Kidney glomerular epithelial cell (primary cell): ENCODE data around the gene DCTN5.
"Not testable (repeated sequence)": the region's sequence is repeated elsewhere in the genome, so short reads cannot be mapped to it uniquely, and the experiment has no call there.

ENCODE experiments used
- DNase-seq: peaks from one replicate; lab custom pipeline; 2025; lab: John Stamatoyannopoulos, UW

Gene DCTN5

DNA sequence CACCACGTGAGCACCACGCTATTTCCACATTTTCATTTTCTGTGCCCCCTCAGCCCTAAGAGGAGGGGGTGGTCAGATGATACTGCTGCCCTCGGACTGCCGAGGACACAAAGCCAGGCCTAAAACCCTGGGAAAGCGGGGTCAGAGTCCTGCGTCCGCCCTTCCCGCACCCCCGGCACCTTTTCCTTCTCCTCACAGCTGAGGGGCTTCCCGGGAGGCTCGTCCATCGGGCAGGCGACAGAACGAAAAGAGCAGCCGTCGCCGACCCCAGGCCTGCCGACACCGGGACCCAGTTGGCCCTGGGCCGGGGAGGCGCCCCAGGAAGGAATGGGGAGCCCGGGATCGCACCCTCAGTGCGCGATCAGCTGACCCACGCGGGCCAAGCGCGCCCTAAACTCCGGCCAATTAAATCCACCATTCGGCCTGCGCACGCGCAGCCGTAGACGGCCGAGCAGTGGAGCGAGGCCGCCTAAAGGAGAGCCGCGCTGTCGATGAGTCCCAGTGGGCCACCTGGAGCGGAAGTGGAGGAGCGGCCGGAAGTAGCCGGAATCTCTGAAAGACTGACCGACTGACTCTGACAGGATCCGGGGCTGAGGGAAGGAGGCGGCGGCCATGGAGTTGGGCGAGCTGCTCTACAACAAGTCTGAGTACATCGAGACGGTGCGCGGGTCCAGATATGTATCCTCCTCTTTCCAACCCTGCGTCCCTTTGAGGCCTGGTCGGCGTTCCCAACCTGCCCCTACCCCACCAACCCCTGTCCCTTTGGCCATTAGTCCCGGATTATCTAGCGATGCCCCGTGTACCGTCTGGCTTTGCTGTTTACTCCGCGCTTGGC lies at the start of gene DCTN5, which contains the start of gene PALB2:
Gene DCTN5, plus strand, starts transcription at position 536 of the 835 bp plus-strand sequence. Its CDS starts 77 bp downstream, at position 613.
Gene PALB2, minus strand, starts transcription at position 380 of the 835 bp plus-strand sequence. Its CDS starts 153 bp downstream, at position 227.
- peak; percentile 89 for DNase-seq

DNA sequence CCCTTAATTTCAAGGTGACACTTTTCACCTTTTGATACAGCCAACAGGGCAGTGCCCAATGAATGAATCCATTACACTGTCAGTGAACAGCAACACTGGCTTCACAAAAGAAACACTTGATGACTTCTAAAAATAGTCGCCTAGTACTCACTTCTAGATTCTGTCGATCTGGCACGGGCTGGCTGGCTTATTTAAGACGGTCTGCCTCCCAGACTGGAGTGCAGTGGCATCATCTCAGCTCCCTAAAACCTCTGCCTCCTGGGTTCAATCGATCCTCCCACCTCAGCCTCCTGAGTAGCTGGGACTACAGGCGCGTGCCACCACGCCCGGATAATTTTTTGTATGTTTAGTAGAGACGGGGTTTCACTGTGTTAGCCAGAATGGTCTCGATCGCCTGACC lies 47.1 kb upstream of the DCTN5 start:
- no peak for DNase-seq

DNA sequence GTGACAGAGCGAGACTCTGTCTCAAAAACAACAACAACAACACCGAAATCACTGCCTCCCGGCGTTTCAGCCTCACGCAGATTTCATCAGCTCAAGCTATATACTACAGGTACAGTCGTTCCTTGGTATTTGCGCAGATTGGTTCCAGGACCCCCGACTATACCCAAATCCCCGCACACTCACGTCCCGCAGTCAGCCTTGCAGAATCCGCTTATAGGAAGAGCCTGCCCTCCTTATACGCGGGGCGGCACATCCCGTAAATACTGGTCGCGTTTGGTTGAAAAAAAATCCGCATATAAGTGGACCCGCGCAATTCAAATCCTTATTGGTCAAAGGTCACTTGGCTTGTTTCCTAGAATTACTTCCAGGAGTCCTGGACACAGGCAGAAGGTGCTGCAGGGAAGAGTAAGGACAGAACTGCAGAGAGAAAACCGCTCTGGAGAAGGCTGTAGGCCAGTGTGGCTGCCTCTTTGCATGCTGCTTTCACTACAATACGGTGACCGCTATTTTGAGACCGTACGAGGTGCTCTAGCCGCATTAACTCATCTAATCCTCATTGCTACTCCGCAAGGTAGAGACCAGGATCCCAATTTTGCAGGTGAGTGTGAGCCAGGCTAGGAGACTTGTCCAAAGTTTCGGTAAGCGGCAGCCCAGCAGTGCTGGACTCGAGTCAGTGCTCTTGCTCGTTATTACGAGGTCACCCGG lies 45.9 kb upstream of the DCTN5 start:
- no peak for DNase-seq

DNA sequence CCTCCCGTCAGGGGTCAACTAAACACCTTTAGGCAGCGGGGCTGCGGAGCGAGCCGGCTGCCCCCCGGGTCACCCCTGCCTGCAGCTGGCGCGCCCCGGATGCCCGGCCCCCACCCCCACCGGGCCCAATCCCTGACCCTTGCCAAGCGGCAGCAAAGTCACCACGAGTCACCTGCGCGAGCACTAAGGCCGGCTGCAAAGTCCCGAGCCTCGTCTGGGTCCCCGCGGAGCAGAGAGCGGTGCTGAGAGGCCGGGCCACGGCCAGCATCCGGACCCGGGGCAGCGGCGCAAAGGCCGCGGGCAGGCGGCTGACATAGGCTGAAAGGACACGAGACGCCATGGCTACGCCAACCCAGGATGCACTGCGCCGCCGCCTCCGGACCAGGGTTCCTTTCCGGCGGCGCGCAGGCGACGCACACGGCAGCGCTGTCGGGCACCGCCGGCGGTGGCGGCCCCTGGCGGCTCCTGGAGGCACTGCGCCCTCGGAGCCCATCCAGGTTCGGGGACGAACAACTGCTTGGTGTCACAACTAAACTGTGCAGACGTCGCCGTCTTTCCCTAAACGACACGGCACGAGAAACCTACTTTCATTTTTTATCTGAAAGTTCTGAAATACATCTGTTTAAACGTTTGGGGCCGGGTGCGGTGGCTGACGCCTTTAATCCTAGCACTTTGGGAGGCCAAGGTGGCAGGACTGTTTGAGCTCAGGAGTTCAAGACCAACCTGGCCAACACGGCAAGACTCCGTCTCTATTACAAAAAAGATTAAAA lies 45.1 kb upstream of the DCTN5 start, which contains the start of gene NDUFAB1:
Gene NDUFAB1, minus strand, starts transcription at position 366 of the 770 bp plus-strand sequence. Its CDS starts 26 bp downstream, at position 340.
- peak; percentile 84 for DNase-seq

DNA sequence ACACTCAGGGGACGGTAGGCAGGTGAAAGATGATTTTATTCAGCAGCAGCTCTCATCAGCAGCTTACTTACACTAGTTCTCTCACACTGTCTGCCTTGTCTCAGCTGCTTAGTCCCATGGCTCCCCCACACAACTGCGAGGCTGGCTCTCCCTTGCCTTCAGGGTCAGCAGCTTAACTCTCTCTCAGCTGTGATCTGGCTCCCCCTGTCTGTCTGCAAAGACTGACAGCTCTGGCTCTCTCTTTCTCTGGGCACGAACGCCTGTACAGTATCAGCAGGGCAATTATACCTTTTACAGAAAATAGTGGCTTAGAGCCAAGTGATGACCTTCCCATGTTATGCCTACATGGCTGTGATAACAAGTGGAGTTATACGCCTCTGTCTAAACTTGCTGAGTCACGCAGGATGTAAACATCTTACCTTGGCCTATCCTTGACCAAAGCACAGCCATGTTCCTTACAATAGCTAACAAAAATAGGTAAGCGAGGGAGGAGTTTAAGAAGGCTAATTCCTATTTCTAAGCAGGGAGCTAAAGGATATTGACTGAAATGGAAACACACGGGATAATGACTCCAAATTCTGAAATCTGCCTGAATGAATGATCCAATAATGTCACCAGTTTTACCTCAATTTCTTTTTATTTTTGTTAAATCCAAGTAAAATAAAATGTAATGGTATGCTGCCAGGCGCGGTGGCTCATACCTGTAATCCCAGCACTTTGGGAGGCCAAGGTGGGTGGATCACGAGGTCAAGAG lies 44.1 kb upstream of the DCTN5 start:
- no peak for DNase-seq

DNA sequence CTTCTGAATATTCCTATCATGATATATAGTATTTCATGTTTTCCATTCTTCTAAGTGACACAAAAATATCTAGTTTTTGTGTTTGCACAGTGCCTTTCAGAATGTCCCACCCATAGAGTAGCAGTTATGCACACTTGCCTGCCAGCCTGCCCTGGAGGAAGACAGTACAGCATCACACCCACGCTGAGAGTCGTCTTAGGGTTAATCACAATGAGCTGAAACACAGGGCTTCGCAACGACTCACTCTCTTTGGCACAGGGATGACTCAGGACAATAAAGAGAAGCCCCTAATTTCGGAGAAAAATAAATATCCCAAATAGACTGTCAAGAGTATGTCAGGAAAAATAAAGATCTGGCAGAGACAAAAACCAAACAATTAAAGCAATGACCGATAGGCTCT lies 33.5 kb upstream of the DCTN5 start:
- DNase-seq: no peak

DNA sequence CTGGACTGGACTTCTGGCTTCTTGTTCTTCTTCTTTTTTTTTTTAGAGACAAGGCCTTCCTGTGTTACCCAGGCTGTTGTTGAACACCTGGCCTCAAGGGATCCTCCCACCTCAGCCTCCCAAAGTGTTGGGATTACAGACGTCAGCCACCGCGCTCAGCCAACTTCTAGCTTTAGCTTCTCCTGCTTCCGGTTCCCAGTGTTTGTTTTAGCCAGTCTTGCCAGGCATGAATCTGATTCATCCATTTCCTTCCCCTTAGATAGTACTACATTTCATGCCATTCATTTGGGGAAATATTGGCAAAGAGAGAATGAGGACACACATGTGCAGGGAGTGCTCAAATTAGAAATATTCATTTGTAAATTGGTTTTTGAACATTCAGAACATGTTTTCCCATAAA lies 33.1 kb upstream of the DCTN5 start:
- DNase-seq: peak; percentile 39

DNA sequence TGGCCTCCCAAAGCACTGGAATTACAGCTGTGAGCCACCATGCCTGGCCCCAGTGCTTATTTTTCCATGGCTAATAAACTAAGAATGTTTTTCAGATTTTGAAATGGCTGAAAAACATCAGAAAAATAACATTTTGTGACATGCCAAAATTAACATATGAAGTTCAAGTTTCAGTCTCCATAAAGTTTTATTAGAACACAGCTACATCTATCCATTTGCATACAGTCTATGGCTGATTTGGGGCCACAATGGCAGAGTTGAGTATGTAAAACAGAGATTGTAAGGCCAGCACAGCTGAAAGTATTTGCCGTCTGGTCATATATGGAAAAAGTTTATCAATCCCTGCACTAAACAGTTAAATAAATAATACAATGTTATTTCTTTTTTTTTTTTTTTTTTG lies 31.3 kb upstream of the DCTN5 start:
- no peak for DNase-seq

DNA sequence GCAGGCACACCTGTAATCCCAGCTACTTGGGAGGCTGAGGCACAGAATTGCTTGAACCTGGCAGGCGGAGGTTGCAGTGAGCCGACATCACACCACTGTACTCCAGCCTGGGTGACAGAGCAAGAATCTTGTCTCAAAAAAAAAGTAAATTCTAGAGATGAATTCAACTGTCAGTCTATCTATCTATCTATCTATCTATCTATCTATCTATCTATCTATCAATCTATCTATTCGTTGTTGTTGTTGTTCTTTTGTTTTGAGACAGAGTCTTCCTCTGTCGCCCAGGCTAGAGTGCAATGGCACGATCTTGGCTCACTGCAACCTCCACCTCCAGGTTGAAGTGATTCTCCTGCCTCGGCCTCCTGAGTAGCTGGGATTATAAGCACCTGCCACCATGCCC lies 30.4 kb upstream of the DCTN5 start:
- DNase-seq: not testable (repeated sequence)

DNA sequence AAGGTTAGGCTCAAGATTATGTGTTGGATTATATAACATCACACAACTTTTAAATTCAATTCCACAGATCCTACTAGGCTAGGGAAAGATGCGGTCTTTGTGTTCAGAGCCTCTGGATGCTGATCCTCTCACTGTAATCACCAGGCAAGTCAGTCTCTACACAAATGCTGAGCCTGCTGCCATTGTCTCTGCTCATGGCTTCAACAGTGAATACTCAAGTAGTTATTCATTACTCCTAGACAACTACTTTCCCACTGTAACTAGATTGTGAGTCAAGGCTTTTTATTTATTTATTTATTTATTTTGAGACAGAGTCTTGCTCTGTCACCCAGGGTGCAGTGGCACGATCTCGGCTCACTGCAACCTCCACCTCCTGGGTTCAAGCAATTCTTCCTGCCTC lies 29.3 kb upstream of the DCTN5 start:
- no peak for DNase-seq

DNA sequence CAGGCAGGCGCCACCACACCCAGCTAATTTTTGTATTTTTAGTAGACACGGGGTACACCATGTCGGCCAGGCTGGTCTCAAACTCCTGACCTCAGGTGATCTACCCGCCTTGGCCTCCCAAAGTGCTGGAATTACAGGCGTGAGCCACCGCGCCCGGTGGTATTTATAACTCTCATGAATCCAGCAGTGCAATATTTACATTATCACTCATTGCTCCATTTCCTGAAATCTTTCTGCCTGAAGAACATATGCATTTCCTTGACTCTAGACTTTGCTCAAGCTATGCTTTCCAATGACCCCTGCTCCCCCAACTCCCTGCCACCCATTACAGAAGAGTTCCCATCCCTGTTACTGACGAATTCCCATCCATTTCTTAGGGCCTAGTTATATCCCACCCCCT lies 25.5 kb upstream of the DCTN5 start:
- no peak for DNase-seq

DNA sequence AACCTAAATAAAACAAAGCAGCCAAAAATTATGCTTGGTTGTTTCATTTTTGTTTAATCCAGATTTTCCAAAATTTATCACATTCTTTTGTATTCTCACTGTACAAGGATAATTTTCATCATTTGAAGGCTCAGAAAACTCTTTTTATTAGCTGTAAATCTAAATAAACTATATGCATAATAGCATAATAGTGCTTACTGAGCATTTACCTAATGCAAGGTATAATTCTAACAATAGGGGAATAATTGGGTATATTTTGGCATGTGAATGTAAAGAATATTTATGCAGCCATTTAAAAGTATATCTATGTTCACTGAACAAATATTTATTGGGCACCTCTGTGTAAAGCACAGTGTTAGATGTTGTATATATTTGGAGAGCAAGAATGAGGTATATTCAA lies 17.2 kb upstream of the DCTN5 start:
- no peak for DNase-seq

DNA sequence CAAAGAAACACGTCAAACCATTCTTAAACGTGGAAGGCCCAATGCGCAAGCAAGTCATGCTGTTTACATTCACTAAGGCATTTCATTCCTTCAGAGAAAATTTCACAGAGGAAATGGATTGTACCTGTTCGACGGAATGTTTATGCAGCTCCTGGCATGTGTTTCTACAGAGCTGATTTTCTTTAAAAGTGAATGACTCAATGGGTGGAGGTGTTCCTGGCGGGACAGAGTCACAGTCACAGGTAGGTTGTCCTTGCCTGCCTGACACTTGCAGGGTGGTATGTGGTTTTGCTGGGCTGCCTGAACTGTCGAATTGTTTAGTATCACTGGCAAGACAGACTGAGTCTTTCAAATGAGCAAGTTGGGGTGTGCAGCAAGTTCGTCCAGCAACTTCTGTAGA lies 11.8 kb upstream of the DCTN5 start:
- DNase-seq: no peak

DNA sequence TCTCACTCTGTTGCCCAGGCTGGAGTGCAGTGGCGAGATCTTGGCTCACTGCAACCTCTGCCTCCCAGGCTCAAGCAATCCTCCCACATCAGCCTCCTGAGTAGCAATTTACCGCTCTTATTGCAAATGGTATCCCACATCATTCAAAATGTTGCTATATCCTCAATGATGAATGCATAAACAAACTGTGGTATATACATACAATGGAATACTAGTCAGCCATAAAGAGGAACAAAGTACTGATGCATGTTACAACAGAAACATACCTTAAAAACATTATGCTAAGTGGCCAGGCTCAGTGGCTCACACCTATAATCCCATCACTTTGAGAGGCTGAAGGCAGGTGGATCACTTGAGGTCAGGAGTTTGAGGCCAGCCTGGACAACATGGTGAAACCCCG lies 9.4 kb upstream of the DCTN5 start:
- not testable (repeated sequence) for DNase-seq

DNA sequence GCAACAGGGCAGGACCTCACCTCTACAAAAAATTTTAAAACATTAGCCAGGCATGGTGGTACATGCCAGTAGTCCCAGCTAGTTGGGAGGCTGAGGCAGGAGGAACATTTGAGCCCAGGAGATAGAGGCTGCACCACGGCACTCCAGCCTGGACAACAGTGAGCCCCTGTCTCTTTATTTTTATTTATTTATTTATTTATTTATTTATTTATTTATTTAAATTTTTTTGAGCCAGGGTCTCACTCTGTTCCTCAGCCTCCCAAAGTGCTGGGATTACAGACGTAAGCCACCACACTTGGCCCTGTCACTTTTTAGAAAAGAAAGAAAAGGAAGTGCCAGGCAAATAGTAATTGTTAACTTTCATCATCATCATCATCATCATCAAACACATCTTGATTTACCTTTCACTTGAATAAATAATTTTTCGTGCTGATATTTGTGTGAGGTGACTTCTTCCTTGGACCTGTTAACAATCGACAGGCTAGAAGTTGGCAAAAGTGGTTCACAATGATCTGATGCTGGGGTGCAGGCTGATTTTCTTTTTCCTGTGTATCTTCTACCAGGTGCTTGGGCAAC lies 6.7 kb upstream of the DCTN5 start:
- DNase-seq: no peak

DNA sequence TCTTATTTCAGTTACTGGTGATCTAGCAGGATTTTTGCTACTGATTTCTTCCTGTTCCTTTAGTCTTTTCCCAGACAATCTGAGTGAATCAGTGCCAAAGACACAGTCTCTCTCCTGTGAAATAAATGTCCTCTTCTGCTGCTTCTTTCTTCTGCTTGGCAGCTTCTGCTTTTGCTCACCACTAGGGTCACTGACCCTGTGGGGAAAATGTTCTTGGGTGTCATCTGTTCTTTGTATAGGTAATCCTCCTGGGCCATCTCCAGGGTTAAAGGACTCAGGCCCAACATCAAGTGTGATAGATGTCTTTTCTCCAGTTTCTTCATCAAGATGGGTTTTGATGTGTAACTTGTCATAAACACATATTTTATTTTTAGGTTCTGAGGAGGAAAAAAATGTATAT lies 5.3 kb upstream of the DCTN5 start:
- no peak for DNase-seq

DNA sequence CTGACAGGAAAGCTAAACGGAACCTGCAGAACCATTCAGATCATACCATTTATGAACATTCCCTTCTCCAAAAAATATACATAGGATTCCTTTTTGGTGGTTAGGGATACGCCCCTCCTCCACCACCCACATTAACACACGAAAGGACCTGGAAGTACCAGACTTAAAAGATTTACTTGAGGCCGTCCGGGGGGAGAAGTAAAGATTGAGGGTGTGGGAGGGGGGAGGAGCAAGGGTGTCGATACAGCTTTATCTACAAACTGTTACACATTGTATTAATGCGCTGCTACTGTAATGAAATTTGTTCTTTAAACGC lies 693 bp upstream of the DCTN5 start:
- DNase-seq: no peak

DNA sequence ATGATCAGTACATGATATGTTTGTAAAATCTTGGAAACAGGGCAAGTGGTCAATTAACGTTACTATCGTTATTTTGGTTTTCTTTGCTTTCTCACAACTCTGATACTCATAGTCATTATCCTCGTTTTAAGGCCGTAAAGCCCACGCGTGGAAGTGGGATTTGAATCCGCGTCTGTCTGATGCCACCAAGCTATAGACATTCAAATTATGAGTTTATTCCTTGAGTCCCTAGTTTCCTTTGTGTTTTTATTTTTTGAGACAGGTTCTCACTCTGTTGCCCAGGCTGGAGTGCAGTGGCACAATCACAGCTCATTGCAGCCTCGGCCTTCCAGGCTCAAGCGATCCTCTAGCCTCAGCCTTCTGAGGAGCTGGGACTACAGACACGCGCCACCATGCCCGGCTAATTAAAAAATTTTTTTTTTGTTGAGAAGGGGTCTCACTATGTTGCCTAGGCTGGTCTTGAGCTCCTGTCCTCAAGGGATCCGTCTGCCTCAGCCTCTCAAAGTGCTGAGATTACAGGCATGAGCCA lies 1.0 kb downstream of the DCTN5 start:
- DNase-seq: no peak

DNA sequence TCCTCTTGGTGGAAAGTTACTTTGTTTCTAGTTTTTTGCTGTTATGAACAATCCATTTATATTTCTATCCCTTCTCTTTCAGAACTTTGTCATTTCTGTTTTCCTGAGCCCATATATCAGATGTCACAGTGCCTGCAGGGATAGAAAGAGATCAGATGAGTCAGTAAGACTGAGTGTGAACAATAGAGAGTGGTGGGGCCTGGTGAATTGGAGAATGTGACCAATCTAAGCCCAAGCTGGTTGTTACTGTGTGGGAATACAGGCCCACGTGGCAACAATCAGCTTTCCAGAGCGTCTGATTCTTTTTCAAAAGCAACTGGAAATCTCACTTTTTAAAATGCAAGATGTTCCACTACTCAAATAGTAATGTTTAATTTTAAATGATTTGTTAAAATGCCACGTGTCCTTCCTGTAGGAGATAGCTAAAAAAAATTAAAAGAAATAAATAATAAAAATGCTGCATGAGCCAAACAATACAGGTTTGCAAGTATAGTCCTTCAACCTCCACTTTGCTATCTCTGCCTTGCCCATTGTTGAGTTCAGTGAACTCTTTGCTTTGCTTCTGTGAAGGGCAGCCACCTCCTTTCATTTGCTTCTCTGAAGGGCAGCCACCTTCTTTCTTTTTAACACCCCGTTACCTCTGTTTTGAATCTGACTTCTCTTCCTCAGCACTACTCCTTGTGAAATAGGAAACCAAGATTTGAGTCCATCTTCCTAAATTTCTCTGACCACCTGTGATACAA lies 9.6 kb downstream of the DCTN5 start:
- DNase-seq: no peak

DNA sequence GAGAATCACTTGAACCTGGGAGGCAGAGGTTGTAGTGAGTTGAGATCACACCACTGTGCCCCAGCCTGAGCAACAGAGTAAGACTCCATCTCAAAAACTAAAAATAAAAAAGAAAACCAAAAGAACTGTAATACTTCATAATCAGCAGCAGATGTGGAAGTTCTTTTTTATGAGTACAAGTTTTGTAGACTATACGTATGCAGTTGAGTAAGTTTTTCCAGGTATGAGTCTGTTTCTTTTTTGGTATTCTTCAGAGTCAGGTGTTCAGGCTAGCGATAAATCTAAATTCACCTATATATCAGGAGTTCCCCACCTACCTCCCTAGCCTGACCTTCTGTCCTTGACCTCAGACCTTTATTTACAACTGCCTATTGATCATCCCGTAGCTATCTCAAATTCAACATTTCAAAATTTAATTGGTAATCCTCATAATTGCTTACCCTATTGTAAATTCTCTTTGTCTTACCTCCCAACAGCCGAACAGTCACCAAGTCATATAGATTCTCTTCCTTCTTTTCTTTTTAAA lies 10.7 kb downstream of the DCTN5 start:
- DNase-seq: no peak
